ENCODE results near the gene BRI3.

The BRI3 gene

DNA sequence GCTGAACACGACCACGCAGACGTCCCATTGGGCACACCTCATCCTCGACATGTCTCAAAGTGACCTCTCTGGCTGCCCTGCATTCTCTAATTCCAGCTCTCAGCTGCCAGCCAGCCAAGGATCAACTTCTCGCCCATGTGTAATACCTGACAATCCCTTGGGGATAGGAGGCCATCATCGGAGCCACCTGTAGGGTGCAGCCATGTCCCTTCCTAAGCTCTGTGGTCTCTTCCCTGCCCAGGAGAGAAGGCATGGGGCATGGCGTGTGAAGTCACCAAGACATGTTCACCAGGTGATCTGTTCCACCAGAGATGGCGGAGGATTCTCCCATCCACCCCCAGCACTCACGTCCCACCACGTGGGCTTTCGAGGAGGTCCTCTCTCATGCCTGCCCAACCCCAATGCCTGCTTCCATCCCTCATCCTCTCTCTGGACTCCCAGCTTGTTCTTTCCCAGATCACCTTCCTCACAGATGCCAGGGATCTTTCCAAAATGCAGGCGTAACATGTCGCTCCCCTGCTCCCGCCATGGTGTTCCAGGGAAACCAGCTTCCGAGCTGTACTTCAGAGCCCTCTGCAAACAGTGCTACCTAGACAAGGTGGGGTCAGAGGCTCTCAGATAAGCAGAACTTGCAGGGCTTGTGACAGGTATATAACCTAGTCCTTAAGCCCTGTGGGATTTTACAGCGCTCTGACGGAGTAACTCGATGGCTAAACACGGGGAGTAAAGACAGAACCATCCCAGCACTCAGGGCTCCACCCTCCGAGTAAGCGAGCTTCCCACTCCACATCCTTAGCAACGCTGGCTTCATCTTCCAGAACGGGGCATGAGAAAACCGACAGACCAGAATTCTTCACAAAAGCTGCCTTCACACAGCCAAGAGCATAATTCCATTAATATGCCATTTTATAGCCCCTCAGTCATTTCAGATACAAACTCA, 41.1 kb downstream of the BRI3 start:
- H3K27ac ChIP-seq: no peak overlapping the region
- CTCF ChIA-PET: interaction anchor here (0.5 kb wide), 1 partner anchor 28 kb away, joined by 3 read pairs; no protein-coding TSS in a partner anchor
- POLR2A ChIA-PET (ENCODE audit: low non-redundant PET): interaction anchor here (0.7 kb wide), 1 partner anchor 9 kb away, joined by 3 read pairs; no protein-coding TSS in a partner anchor
- TF ChIP-seq, protein P1, sequence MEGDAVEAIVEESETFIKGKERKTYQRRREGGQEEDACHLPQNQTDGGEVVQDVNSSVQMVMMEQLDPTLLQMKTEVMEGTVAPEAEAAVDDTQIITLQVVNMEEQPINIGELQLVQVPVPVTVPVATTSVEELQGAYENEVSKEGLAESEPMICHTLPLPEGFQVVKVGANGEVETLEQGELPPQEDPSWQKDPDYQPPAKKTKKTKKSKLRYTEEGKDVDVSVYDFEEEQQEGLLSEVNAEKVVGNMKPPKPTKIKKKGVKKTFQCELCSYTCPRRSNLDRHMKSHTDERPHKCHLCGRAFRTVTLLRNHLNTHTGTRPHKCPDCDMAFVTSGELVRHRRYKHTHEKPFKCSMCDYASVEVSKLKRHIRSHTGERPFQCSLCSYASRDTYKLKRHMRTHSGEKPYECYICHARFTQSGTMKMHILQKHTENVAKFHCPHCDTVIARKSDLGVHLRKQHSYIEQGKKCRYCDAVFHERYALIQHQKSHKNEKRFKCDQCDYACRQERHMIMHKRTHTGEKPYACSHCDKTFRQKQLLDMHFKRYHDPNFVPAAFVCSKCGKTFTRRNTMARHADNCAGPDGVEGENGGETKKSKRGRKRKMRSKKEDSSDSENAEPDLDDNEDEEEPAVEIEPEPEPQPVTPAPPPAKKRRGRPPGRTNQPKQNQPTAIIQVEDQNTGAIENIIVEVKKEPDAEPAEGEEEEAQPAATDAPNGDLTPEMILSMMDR (conservative IDR thresholded peaks at IDR 0.05; ENCODE audit: low read depth): no peak
- no peak for DNase-seq (ENCODE audit: low spot score)

- ChIA-PET POLR2A (ENCODE audit: low non-redundant PET) (interaction anchor here (0.7 kb wide), 1 partner anchor 10 kb away, joined by 3 read pairs; no protein-coding TSS in a partner anchor), CTCF (interaction anchor here (0.6 kb wide), 1 partner anchor 47 kb away, joined by 4 read pairs; no protein-coding TSS in a partner anchor)
- H3K27ac ChIP-seq: no peak overlapping the region
- DNase-seq (ENCODE audit: low spot score): no peak
- TF ChIP-seq, protein P1 (conservative IDR thresholded peaks at IDR 0.05; ENCODE audit: low read depth): no peak
Observed at GRCh38 chr7:98323597-98324322, 42.3 kb downstream of the BRI3 start.

DNA sequence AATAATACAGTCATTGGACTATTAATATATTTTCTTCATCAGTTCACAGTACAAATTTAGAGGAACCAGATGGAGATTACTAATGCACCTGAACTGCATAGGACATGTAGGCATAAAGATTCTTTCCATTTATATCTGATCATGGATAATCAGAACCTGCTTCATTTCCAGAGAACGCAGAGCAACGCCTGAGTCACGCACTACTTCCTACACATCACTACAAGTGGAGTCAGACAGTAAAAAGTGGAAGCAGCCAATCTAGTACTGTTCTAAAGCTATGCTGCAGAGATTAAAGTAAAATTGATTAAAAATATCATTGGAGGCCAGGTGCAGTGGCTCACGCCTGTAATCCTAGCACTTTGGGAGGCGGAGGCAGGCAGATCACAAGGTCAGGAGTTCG, 43.3 kb downstream of the BRI3 start:
- TF ChIP-seq, protein P1 (conservative IDR thresholded peaks at IDR 0.05; ENCODE audit: low read depth): no peak
- POLR2A ChIA-PET (ENCODE audit: low non-redundant PET): no interaction called here
- CTCF ChIA-PET: interaction anchor here (0.6 kb wide), 1 partner anchor 72 kb away, joined by 3 read pairs; no protein-coding TSS in a partner anchor

DNA sequence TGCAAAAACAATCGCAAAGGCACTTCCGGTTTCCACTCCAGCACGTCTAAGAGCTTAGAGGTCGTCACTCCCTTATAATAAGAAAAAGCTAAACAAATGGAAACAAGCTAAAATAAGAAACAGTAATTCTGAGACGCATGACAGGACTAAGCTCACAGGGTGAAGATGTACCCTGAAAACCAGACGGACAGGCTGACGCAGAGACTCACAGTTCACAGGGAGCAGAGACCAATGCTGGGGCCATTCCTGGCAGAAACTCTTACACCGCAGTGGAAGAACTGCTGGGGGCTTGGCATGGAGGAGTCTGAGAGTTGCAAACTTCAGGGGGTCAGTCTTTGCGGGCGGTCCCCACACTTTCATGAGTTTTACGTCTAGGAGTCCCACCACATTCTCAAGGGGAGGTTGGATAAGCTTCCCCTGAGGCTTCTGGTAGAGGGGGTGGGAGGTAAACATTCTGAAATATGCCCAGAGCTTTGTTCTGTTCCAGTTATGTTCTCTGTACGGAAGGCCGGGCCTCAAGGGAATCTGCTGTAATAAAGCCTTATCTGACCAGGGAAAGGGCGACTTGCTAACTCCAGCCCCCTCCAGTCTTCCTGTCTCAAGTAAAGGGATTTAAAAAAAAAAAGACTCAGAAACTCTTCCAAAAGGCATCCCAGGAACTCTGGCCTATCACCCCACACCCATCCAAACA, 47.8 kb downstream of the BRI3 start:
- TF ChIP-seq, protein P1 (conservative IDR thresholded peaks at IDR 0.05; ENCODE audit: low read depth): no peak
- ChIA-PET POLR2A (ENCODE audit: low non-redundant PET) (no interaction called here), CTCF (interaction anchor here (1.0 kb wide), 1 partner anchor 35 kb away, joined by 3 read pairs; no protein-coding TSS in a partner anchor)
- H3K27ac ChIP-seq: no peak overlapping the region
- no peak for DNase-seq (ENCODE audit: low spot score)

More for the DNA sequence above, 43.3 kb downstream of the BRI3 start:
- no peak overlapping the region for H3K27ac ChIP-seq
- DNase-seq (ENCODE audit: low spot score): no peak

DNA sequence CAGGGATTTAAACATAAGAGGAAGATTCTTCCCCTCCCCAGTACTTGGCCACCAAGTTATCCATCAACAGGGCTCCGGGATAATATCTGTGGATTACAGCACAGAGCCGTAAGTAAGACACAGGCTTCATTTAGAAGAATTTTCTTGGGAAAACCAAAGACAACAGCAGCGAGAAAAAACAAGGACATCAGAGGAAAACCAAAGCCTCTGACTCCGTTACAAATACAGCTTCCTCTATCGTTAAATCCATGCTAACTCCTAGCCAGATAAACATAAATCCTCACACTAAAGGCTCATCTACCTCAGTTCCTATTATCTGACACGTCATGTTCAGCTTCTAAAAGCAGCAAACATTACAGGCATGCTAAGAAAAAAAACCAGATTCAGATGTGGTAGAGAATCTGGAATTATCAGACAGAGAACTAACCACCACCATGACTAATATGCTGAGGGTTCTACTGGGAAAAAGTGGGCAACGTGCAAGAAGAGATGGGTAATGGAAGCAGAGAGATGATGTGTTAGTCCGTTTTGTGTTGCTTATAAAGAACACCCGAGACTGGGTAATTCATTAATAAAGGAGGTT, 48.4 kb downstream of the BRI3 start:
- CTCF ChIA-PET: interaction anchor here (1.0 kb wide), 1 partner anchor 35 kb away, joined by 3 read pairs; no protein-coding TSS in a partner anchor
- H3K27ac ChIP-seq: no peak overlapping the region
- TF ChIP-seq, protein P1 (conservative IDR thresholded peaks at IDR 0.05; ENCODE audit: low read depth): no peak
- POLR2A ChIA-PET (ENCODE audit: low non-redundant PET): no interaction called here
- DNase-seq (ENCODE audit: low spot score): no peak
